ENCODE data around the gene UNC79. TPM values are rescaled to one million over a fixed set of nuclear protein-coding genes. Genes with fewer than 3 reads are reported as not detected.

The UNC79 gene
- total RNA-seq, 2 donors from 2014 or later, result 0.19 to 0.31 TPM

GRCh38 chr14:93533437-93533836 lies 102.7 kb downstream of the UNC79 start:
- H3K9me3 ChIP-seq, result no peaks in the 10 kb centered on the region
- no peaks in the 10 kb centered on the region for H3K4me1 ChIP-seq
- H3K27ac ChIP-seq, result no peak overlapping the region
- no peak for DNase-seq (ENCODE audit: low spot score)
- TF ChIP-seq, protein P1, sequence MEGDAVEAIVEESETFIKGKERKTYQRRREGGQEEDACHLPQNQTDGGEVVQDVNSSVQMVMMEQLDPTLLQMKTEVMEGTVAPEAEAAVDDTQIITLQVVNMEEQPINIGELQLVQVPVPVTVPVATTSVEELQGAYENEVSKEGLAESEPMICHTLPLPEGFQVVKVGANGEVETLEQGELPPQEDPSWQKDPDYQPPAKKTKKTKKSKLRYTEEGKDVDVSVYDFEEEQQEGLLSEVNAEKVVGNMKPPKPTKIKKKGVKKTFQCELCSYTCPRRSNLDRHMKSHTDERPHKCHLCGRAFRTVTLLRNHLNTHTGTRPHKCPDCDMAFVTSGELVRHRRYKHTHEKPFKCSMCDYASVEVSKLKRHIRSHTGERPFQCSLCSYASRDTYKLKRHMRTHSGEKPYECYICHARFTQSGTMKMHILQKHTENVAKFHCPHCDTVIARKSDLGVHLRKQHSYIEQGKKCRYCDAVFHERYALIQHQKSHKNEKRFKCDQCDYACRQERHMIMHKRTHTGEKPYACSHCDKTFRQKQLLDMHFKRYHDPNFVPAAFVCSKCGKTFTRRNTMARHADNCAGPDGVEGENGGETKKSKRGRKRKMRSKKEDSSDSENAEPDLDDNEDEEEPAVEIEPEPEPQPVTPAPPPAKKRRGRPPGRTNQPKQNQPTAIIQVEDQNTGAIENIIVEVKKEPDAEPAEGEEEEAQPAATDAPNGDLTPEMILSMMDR (IDR thresholded peaks at IDR 0.05), result no peak
- H3K27me3 ChIP-seq, result no peaks in the 10 kb centered on the region
- H3K4me3 ChIP-seq, result no peak overlapping the region
- no peaks in the 10 kb centered on the region for H3K36me3 ChIP-seq

GRCh38 chr14:93533842-93534241 lies 103.1 kb downstream of the UNC79 start:
- H3K36me3 ChIP-seq, result no peaks in the 10 kb centered on the region
- no peak overlapping the region for H3K27ac ChIP-seq
- no peak overlapping the region for H3K4me3 ChIP-seq
- no peaks in the 10 kb centered on the region for H3K9me3 ChIP-seq
- no peaks in the 10 kb centered on the region for H3K4me1 ChIP-seq
- no peaks in the 10 kb centered on the region for H3K27me3 ChIP-seq
- TF ChIP-seq, protein P1 (IDR thresholded peaks at IDR 0.05), result no peak
- DNase-seq (ENCODE audit: low spot score), result no peak

DNA sequence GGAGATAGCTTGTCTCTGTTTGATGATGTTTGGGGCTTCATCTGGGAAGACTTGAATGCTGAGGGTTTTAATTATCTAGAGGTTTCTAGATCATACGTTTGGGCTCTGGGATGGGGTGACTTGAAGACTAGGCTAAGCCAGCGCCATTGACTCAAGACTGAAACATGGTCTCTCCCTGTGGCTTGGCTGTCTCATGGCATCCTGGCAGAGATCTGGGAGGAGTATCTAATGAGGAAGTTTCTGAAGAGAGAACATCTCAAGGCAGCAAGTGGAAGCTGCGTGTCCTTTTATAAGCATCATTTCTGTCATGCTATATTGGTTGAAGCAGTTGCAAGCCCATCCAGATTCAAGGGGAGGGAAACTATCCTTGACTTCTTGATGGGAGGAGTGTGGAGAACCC lies 104.8 kb downstream of the UNC79 start:
- DNase-seq (ENCODE audit: low spot score), result no peak
- Histone ChIP-seq H3K27me3 (no peaks in the 10 kb centered on the region), H3K4me3 (no peak overlapping the region), H3K9me3 (no peaks in the 10 kb centered on the region), H3K36me3 (no peaks in the 10 kb centered on the region), H3K27ac (no peak overlapping the region), H3K4me1 (no peaks in the 10 kb centered on the region)
- TF ChIP-seq, protein P1 (IDR thresholded peaks at IDR 0.05), result no peak

GRCh38 chr14:93536945-93537344 lies 106.2 kb downstream of the UNC79 start:
- no peaks in the 10 kb centered on the region for H3K4me1 ChIP-seq
- no peaks in the 10 kb centered on the region for H3K27me3 ChIP-seq
- no peaks in the 10 kb centered on the region for H3K36me3 ChIP-seq
- no peak overlapping the region for H3K27ac ChIP-seq
- no peak for DNase-seq (ENCODE audit: low spot score)
- TF ChIP-seq, protein P1 (IDR thresholded peaks at IDR 0.05), result no peak
- H3K4me3 ChIP-seq, result no peak overlapping the region
- no peaks in the 10 kb centered on the region for H3K9me3 ChIP-seq

DNA sequence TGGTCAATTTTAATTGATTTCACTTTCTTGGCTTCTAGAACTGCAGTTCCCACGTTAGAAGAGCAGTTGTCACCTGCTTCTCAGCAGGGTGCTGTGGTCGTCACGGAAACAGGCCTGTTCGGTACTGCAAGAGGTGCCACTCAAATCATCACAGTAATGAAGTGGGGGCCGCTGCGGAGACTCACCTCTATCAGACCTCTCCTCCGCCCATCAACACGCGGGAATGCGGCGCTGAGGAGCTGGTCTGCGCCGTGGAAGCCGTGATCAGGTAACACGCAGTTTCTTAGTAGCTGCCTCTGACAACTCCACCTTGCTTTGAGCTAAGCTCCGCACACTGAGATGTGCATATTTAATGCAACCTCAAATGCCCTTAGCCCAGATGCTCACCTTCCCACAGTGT lies 107.2 kb downstream of the UNC79 start:
- Histone ChIP-seq H3K36me3 (no peaks in the 10 kb centered on the region), H3K4me3 (no peak overlapping the region), H3K27me3 (no peaks in the 10 kb centered on the region), H3K9me3 (no peaks in the 10 kb centered on the region), H3K27ac (no peak overlapping the region), H3K4me1 (no peaks in the 10 kb centered on the region)
- TF ChIP-seq, protein P1 (IDR thresholded peaks at IDR 0.05), result no peak
- DNase-seq (ENCODE audit: low spot score), result no peak

DNA sequence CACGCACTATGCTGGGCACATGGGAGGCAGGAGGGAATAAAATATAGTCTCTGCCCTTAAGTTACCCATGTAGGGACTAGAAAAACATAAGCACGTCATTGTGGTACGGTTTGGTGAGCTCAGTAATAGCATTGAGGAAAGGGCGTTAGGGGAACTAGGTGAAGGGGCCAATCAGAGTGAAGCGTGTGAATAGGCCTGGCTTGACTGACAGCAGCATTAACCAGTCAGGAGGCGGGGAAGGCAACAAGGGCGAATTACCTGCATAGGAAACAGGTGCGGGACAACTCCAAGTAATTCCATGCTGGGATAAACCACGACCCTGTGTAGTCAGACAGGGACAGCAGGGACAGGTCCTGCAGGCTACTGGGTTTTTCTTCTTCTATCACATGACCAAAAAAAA lies 107.7 kb downstream of the UNC79 start:
- Histone ChIP-seq H3K4me1 (no peaks in the 10 kb centered on the region), H3K9me3 (no peaks in the 10 kb centered on the region), H3K27ac (no peak overlapping the region), H3K27me3 (no peaks in the 10 kb centered on the region), H3K4me3 (no peak overlapping the region), H3K36me3 (no peaks in the 10 kb centered on the region)
- DNase-seq (ENCODE audit: low spot score), result no peak
- TF ChIP-seq, protein P1 (IDR thresholded peaks at IDR 0.05), result no peak
